A549 (cell line): Measurements from ENCODE around the gene HS6ST2. TPM values are rescaled to one million over a fixed set of nuclear protein-coding genes. Genes with fewer than 3 reads are reported as not detected.

Experiments
- ATAC-seq, 2 experiments: fragments of 200-7000 bp in 1 of 2; fragments of >200 bp in 1 of 2; cut with Nextera tagmentation in 1 of 2; cut with Tn5 transposase in 1 of 2; 3 replicates each; pipeline versions ENCODE4 v1.8.0 to v1.9.1; 2018 to 2020; ENCODE audit warnings: mild to moderate bottlenecking in 1 of 2, moderate library complexity in 1 of 2
- CTCF ChIA-PET: fragments of 300-600 bp; sonication (Branson Sonifier 250); formaldehyde crosslinking; extraction: SDS; loops from one replicate; lab custom pipeline; 2021; ENCODE audit warnings: antibody characterized with exemption, inconsistent platforms; lab: Yijun Ruan, JAX
- POLR2A ChIA-PET: fragments of 350-600 bp; formaldehyde crosslinking; extraction: SDS; loops from one replicate; lab custom pipeline; 2021; ENCODE audit warnings: antibody characterized with exemption, inconsistent platforms; lab: Yijun Ruan, JAX
- DNase-seq, 2 experiments: peaks; one replicate each; pipeline versions ENCODE4 v3.0.0 to v3.0.0-alpha.2; 2011 to 2016; ENCODE audit warnings: low read depth in 1 of 2, low spot score in 1 of 2
- FAIRE-seq: peaks from 2 replicates; lab custom pipeline; 2011; peaks lifted over from hg19 to GRCh38; lab: Jason Lieb, UNC
- H3K27ac ChIP-seq, 2 experiments: fragments of >200 bp; sonication (Bioruptor Twin); formaldehyde crosslinking; 3 replicates each; pipeline ENCODE4 v1.5.1; 2016 to 2017
- H3K4me1 ChIP-seq: fragments of >200 bp; sonication (Bioruptor Twin); formaldehyde crosslinking; 3 replicates; pipeline ENCODE4 v1.6.1; 2016
- H3K4me2 ChIP-seq: fragments of >200 bp; sonication (Bioruptor Twin); formaldehyde crosslinking; 3 replicates; pipeline ENCODE4 v1.6.1; 2016
- H3K4me3 ChIP-seq: fragments of >200 bp; sonication (Bioruptor Twin); formaldehyde crosslinking; 3 replicates; pipeline ENCODE4 v1.5.1; 2016
- H3K9me3 ChIP-seq: fragments of >200 bp; sonication (Bioruptor Twin); formaldehyde crosslinking; 3 replicates; pipeline ENCODE4 v1.6.1; 2016
- BHLHE40 ChIP-seq: IDR thresholded peaks from 2 replicates; pipeline ENCODE4 v1.6.1; 2012; ENCODE audit warnings: low read depth, low read length, inconsistent platforms
- CBX2 ChIP-seq: fragments of 200-600 bp; sonication (generic); IDR thresholded peaks from 2 replicates; pipeline ENCODE4 v1.6.1; 2016; ENCODE audit warnings: low read depth, mild to moderate bottlenecking, borderline replicate concordance
- ESRRA ChIP-seq: fragments of 150-350 bp; IDR thresholded peaks from 2 replicates; pipeline ENCODE4 v1.6.1; 2014; ENCODE audit warnings: mild to moderate bottlenecking, low read length, borderline replicate concordance
- FOSB ChIP-seq: fragments of 250-450 bp; sonication (Bioruptor Pico); IDR thresholded peaks from 2 replicates; pipeline ENCODE4 v1.5.0; 2020; ENCODE audit warnings: mild to moderate bottlenecking, moderate library complexity
- HDAC2 ChIP-seq: fragments of 200-600 bp; sonication (generic); IDR thresholded peaks from 2 replicates; pipeline ENCODE4 v1.6.1; 2016
- HES2 ChIP-seq: fragments of >200 bp; sonication (Bioruptor Twin); formaldehyde crosslinking; IDR thresholded peaks from 2 replicates; pipeline ENCODE4 v1.6.1; 2016
- HMGXB4 ChIP-seq: fragments of 250-450 bp; sonication (Bioruptor Pico); IDR thresholded peaks from 2 replicates; pipeline ENCODE4 v1.5.0; 2021; ENCODE audit warnings: mild to moderate bottlenecking, moderate library complexity, borderline replicate concordance
- HOXA7 ChIP-seq: fragments of 250-450 bp; sonication (Bioruptor Pico); IDR thresholded peaks from 2 replicates; pipeline ENCODE4 v1.5.0; 2020; ENCODE audit warnings: mild to moderate bottlenecking, moderate library complexity
- HOXB13 ChIP-seq: fragments of 250-450 bp; sonication (Bioruptor Pico); IDR thresholded peaks from 2 replicates; pipeline ENCODE4 v1.5.0; 2020; ENCODE audit warnings: low read depth, mild to moderate bottlenecking, moderate library complexity
- JUN ChIP-seq, 2 experiments: fragments of >200 bp; sonication (Bioruptor Twin); formaldehyde crosslinking; IDR thresholded peaks; 2 replicates in 1 of 2; 3 replicates in 1 of 2; pipeline ENCODE4 v1.6.1; 2016 to 2017
- KDM5A ChIP-seq: fragments of 200-600 bp; sonication (generic); IDR thresholded peaks from 2 replicates; pipeline ENCODE4 v1.6.1; 2016; ENCODE audit warnings: antibody characterized with exemption, mild to moderate bottlenecking
- MAFK ChIP-seq: fragments of 450-650 bp; IDR thresholded peaks from 2 replicates; pipeline ENCODE4 v1.6.1; 2014; ENCODE audit not compliant: partially characterized antibody
- MAZ ChIP-seq: fragments of 150-350 bp; IDR thresholded peaks from 2 replicates; pipeline ENCODE4 v1.6.1; 2014; ENCODE audit warnings: antibody characterized with exemption, low read depth, low read length, borderline replicate concordance
- MYC ChIP-seq: IDR thresholded peaks from 2 replicates; pipeline ENCODE4 v1.6.1; 2012; ENCODE audit warnings: mild to moderate bottlenecking, inconsistent platforms, low read length, improper control_type of control experiment, borderline replicate concordance
- NPAS2 ChIP-seq: fragments of 250-450 bp; sonication (Bioruptor Pico); IDR thresholded peaks from 2 replicates; pipeline ENCODE4 v1.8.0; 2022; ENCODE audit warnings: mild to moderate bottlenecking, moderate library complexity, borderline replicate concordance
- POLR2A ChIP-seq: IDR thresholded peaks from 2 replicates; pipeline ENCODE4 v1.6.1; 2012; ENCODE audit warnings: mild to moderate bottlenecking, low read length
- RAD21 ChIP-seq, 2 experiments: fragments of >200 bp in 1 of 2; sonication (Bioruptor Twin) in 1 of 2; formaldehyde crosslinking in 1 of 2; IDR thresholded peaks in 1 of 2; conservative IDR thresholded peaks in 1 of 2; 2 replicates in 1 of 2; 3 replicates in 1 of 2; pipeline ENCODE4 v1.6.1; 2012 to 2018; ENCODE audit warnings: inconsistent platforms in 1 of 2
- RARB ChIP-seq: fragments of 250-450 bp; sonication (Bioruptor Pico); IDR thresholded peaks from 2 replicates; pipeline ENCODE4 v1.8.0; 2021; ENCODE audit warnings: mild to moderate bottlenecking, moderate library complexity
- RCOR1 ChIP-seq: fragments of 150-350 bp; IDR thresholded peaks from 2 replicates; pipeline ENCODE4 v1.6.1; 2014; ENCODE audit warnings: antibody characterized with exemption, low read length, low read depth
- RFX5 ChIP-seq: fragments of 450-650 bp; IDR thresholded peaks from 2 replicates; pipeline ENCODE4 v1.7.1; 2014; ENCODE audit warnings: antibody characterized with exemption, mild to moderate bottlenecking, moderate library complexity
- RNF2 ChIP-seq: fragments of 200-600 bp; sonication (generic); IDR thresholded peaks from 2 replicates; pipeline ENCODE4 v1.6.1; 2016; ENCODE audit warnings: low read depth, mild to moderate bottlenecking, antibody characterized with exemption, moderate library complexity, borderline replicate concordance
- TFCP2L1 ChIP-seq: fragments of 250-450 bp; sonication (Bioruptor Pico); IDR thresholded peaks from 2 replicates; pipeline ENCODE4 v1.5.0; 2021; ENCODE audit warnings: mild to moderate bottlenecking
- USF2 ChIP-seq: fragments of 450-650 bp; IDR thresholded peaks from 2 replicates; pipeline ENCODE4 v1.6.1; 2014; ENCODE audit warnings: antibody characterized with exemption
- ZFP36 ChIP-seq: fragments of 450-650 bp; IDR thresholded peaks from 2 replicates; pipeline ENCODE4 v1.6.1; 2014; ENCODE audit warnings: borderline replicate concordance; ENCODE audit not compliant: partially characterized antibody
- ZNF302 ChIP-seq: fragments of 250-450 bp; sonication (Bioruptor Pico); IDR thresholded peaks from 2 replicates; pipeline ENCODE4 v1.9.0; 2021; ENCODE audit warnings: inconsistent platforms, mild to moderate bottlenecking, moderate library complexity
- WGBS: methylation state at CpG from one replicate; pipeline ENCODE4 v1.1.6; 2017; ENCODE audit errors: missing lambda C conversion rate; 5-methylcytosine and 5-hydroxymethylcytosine counted together
- polyA plus RNA-seq, 4 experiments: library from polyadenylated mRNA; depleted of rRNA in 3 of 4; stranded (reverse); fragments of >200 nt; fragmentation: RNase III in 1 of 4; extraction: RNeasy Plus Mini Kit Qiagen cat#74134 plus additional on column Dnase treatment in 1 of 4; gene quantifications; 2 replicates in 3 of 4; 3 replicates in 1 of 4; pipeline ENCODE4 v1.2.3, GENCODE V29; 2011 to 2017

Gene HS6ST2
- polyA plus RNA-seq, 2 of the 4 experiments (the other 2 are of a cell fraction): 0.01 to 0.04 TPM

GRCh38 chrX:132730726-132731125 lies 227.7 kb downstream of the HS6ST2 start:
- TF ChIP-seq USF2 (no peak), RFX5 (no peak), ZNF302 (CRISPR knock-in tag) (no peak), CBX2 (no peak), HOXA7 (CRISPR knock-in tag) (no peak), POLR2A (no peak), HOXB13 (CRISPR knock-in tag) (no peak), MAZ (no peak), ZFP36 (no peak), HDAC2 (no peak)
- H3K4me3 ChIP-seq: no peak overlapping the region
- no peak overlapping the region for H3K4me2 ChIP-seq
- no peak for FAIRE-seq
- POLR2A ChIA-PET: no interaction called here
- H3K27ac ChIP-seq: no peak overlapping the region
- CTCF ChIA-PET: no interaction called here
- H3K9me3 ChIP-seq: no peaks in the 10 kb centered on the region
- DNase-seq: no peak
- ATAC-seq: no peak
- no peaks in the 10 kb centered on the region for H3K4me1 ChIP-seq
- 60% methylated on average over 1 of the region's 1 CpG for WGBS

GRCh38 chrX:132730266-132730665 lies 228.2 kb downstream of the HS6ST2 start:
- Histone ChIP-seq H3K27ac (no peak overlapping the region), H3K4me2 (no peak overlapping the region), H3K9me3 (no peaks in the 10 kb centered on the region), H3K4me1 (no peaks in the 10 kb centered on the region), H3K4me3 (no peak overlapping the region)
- no peak for DNase-seq
- ATAC-seq: no peak
- ChIA-PET CTCF (no interaction called here), POLR2A (no interaction called here)
- FAIRE-seq: no peak
- TF ChIP-seq HMGXB4 (CRISPR knock-in tag): no peak
- no peak for TF ChIP-seq NPAS2
- TF ChIP-seq RAD21 (conservative IDR thresholded peaks at IDR 0.05 in 1 of 2, IDR thresholded peaks at IDR 0.05 in 1 of 2): no peak
- no peak for TF ChIP-seq MAZ
- no peak for TF ChIP-seq RCOR1
- no peak for TF ChIP-seq RNF2
- TF ChIP-seq RARB (CRISPR knock-in tag): no peak
- TF ChIP-seq TFCP2L1 (CRISPR knock-in tag): no peak
- no peak for TF ChIP-seq ESRRA
- no peak for TF ChIP-seq MAFK
- TF ChIP-seq MYC: no peak
- no peak for TF ChIP-seq BHLHE40
- no peak for TF ChIP-seq HDAC2
- no peak for TF ChIP-seq USF2
- TF ChIP-seq JUN (IDR thresholded peaks at IDR 0.05): no peak
- TF ChIP-seq KDM5A: no peak
- no peak for TF ChIP-seq HES2
- no peak for TF ChIP-seq RFX5
- TF ChIP-seq FOSB (CRISPR knock-in tag): no peak
- 58% methylated on average over 9 of the region's 10 CpGs for WGBS
